GM10266 (cell line): ENCODE results near the gene FAM53C.

Source experiments
- DNase-seq: peaks from one replicate; pipeline ENCODE4 v3.0.0; 2012; ENCODE audit errors: extremely low spot score
- CTCF ChIP-seq: IDR thresholded peaks from 2 replicates; pipeline ENCODE4 v1.5.1; 2012; ENCODE audit warnings: mild to moderate bottlenecking, low read depth; ENCODE audit not compliant: control insufficient read depth, insufficient read depth; ENCODE audit errors: missing control alignments

The FAM53C gene

GRCh38 chr5:138359621-138360020 is 21.6 kb downstream of the FAM53C start:
- no peak for DNase-seq
- no peak for TF ChIP-seq CTCF

GRCh38 chr5:138360941-138361452 is 22.9 kb downstream of the FAM53C start:
- no peak for TF ChIP-seq CTCF
- DNase-seq, result no peak

- no peak for TF ChIP-seq CTCF
These were observed 26.5 kb downstream of the FAM53C start for GRCh38 chr5:138364576-138364975.

GRCh38 chr5:138366632-138367382 is 28.7 kb downstream of the FAM53C start:
- no peak for DNase-seq

More at GRCh38 chr5:138364576-138364975, 26.5 kb downstream of the FAM53C start:
- no peak for DNase-seq

GRCh38 chr5:138369261-138369660 is 31.2 kb downstream of the FAM53C start:
- TF ChIP-seq CTCF, result no peak
- no peak for DNase-seq

More at GRCh38 chr5:138366632-138367382, 28.7 kb downstream of the FAM53C start:
- no peak for TF ChIP-seq CTCF

- no peak for DNase-seq
- no peak for TF ChIP-seq CTCF
These were observed 31.6 kb downstream of the FAM53C start for GRCh38 chr5:138369706-138370105.

GRCh38 chr5:138370537-138370936 is 32.5 kb downstream of the FAM53C start:
- DNase-seq, result no peak
- no peak for TF ChIP-seq CTCF
